Left ventricle myocardium inferior (tissue), 1 donor: ENCODE results near the gene MAP3K5. TPM values are rescaled to one million over a fixed set of nuclear protein-coding genes. Genes with fewer than 3 reads are reported as not detected.

ENCODE experiments used
- DNase-seq: peaks from one replicate; pipeline ENCODE4 v3.0.0-alpha.2; 2020
- H3K27ac ChIP-seq: fragments of 200-600 bp; replicated peaks from 2 replicates; pipeline ENCODE4 v1.8.0; 2021
- H3K27me3 ChIP-seq: fragments of 200-600 bp; 2 replicates; pipeline ENCODE4 v1.8.0; 2021; ENCODE audit warnings: low read depth
- H3K36me3 ChIP-seq: fragments of 200-600 bp; 2 replicates; pipeline ENCODE4 v1.8.0; 2021
- H3K4me1 ChIP-seq: fragments of 200-600 bp; 2 replicates; pipeline ENCODE4 v1.8.0; 2021
- H3K4me3 ChIP-seq: fragments of 200-600 bp; 2 replicates; pipeline ENCODE4 v1.8.0; 2021; ENCODE audit warnings: mild to moderate bottlenecking, moderate library complexity
- H3K9me3 ChIP-seq: fragments of 200-600 bp; replicated peaks from 2 replicates; pipeline ENCODE4 v1.8.0; 2021
- intact Hi-C: fragments of 100-400 bp; cut with micrococcal nuclease; formaldehyde crosslinking; loops from one replicate; pipeline ENCODE4 v1.11.0; 2022
- total RNA-seq: library from RNA; stranded (reverse); fragmentation: NEBNext Ultra II Directional; extraction: Animal tissue kit (Norgen Biotek cat#: 25700); gene quantifications from one replicate; pipeline ENCODE4 v1.2.1, GENCODE V29; 2021
- TF ChIP-seq, protein P1 (sequence below): fragments of 200-600 bp; IDR thresholded peaks from 2 replicates; pipeline ENCODE4 v1.8.0; 2021; ENCODE audit warnings: antibody characterized with exemption, mild to moderate bottlenecking, borderline replicate concordance
- donor health status: DM: no; HTN: yes; CAD: no; lungs with severe emphysema.

MAP3K5 gene
- total RNA-seq, 1 donor from 2014 or later: 44.1 TPM

DNA sequence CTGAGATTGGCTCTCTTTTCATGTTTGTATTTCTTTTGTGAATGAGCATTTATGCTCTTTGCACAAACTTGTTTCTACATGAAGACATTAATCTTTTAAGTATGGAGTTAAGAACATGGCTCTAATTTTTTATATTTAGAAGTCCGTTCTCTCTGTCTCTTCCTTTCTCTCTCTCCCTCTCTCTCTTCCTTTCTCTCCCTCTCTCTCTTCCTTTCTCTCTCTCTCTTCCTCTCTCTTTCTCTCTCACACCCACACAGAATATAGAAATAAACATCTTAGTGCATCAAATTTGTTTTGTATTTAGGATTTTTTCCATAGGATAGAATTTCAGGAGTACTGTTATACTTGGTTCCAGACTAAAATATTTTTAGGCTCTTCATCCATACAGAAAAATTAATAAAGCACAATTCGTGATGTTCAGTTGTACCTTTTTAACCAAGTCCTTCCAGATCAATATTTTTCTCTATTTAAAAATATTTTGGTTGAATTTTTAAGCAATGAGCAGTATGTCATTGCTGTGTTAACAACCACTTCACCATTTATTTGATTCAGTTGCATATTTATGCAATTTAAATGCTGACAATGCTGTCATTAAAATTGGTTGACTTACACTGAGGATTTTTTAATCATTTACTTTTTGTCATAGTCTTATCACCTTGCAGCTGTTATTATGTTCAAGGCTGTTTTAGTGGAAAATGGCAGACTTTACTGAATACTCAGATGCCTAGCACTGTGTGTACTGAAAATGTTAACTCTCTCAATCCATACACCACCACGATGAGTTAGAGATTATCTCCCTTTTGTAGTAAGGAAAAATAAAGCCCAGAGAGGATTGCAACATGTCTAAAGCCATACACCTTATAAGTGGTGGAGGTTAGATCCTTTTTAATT, 129.7 kb downstream of the MAP3K5 start:
- H3K4me3 ChIP-seq: no peak overlapping the region
- H3K9me3 ChIP-seq: no peaks in the 10 kb centered on the region
- no peaks in the 10 kb centered on the region for H3K4me1 ChIP-seq
- no peak overlapping the region for H3K27ac ChIP-seq
- peaks cover 18% of the 10 kb centered on the region for H3K36me3 ChIP-seq
- TF ChIP-seq, protein P1, sequence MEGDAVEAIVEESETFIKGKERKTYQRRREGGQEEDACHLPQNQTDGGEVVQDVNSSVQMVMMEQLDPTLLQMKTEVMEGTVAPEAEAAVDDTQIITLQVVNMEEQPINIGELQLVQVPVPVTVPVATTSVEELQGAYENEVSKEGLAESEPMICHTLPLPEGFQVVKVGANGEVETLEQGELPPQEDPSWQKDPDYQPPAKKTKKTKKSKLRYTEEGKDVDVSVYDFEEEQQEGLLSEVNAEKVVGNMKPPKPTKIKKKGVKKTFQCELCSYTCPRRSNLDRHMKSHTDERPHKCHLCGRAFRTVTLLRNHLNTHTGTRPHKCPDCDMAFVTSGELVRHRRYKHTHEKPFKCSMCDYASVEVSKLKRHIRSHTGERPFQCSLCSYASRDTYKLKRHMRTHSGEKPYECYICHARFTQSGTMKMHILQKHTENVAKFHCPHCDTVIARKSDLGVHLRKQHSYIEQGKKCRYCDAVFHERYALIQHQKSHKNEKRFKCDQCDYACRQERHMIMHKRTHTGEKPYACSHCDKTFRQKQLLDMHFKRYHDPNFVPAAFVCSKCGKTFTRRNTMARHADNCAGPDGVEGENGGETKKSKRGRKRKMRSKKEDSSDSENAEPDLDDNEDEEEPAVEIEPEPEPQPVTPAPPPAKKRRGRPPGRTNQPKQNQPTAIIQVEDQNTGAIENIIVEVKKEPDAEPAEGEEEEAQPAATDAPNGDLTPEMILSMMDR: no peak
- no peaks in the 10 kb centered on the region for H3K27me3 ChIP-seq
- intact Hi-C loops: no loop called here
- DNase-seq: no peak

DNA sequence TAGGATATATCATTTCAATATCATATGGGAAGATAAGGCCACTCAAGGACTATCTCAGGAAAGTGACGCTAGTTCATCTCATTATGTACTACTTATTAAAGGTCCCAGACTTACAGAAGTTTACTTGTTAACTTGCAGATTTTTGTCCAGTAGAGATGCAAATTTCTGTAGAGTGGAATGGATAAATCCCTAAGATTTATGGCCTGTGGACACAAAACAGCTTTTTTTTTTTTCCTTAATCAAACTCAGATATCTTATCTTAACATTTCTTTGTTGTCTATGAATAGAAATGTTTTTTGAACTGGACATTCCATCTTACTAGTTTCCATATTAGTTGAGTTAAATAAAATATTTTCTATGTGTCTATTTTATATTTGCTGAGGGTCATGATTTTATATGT, 131.6 kb downstream of the MAP3K5 start:
- no peak for DNase-seq
- Histone ChIP-seq H3K9me3 (no peaks in the 10 kb centered on the region), H3K27ac (no peak overlapping the region), H3K4me3 (no peak overlapping the region), H3K36me3 (peaks cover 26% of the 10 kb centered on the region), H3K27me3 (no peaks in the 10 kb centered on the region), H3K4me1 (no peaks in the 10 kb centered on the region)
- TF ChIP-seq, protein P1: no peak
- intact Hi-C loops: no loop called here

DNA sequence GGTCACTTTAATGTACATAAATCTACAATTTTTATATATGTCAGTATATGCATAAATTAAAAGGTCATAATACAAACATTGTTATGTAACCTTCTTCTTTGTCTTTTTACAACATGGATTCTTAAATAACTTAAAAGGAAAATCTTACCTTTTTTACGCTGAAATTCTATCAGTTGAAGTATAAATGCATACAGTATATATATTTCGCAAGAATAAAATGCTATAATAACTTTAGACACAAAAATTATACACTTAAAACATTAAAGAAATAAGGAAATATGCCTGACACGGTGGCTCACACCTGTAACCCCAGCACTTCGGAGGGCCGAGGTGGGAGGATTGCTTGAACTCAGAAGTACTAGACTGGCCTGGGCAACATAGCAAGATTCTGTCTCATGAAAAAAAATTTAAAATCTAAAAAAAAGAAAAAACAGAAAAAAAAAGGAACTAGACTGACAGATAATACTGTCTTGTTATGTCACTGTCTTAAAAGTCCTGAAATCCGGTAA, 132.2 kb downstream of the MAP3K5 start:
- no peak overlapping the region for H3K4me3 ChIP-seq
- TF ChIP-seq, protein P1: no peak
- H3K27ac ChIP-seq: no peak overlapping the region
- H3K4me1 ChIP-seq: no peaks in the 10 kb centered on the region
- no peaks in the 10 kb centered on the region for H3K27me3 ChIP-seq
- intact Hi-C loops: no loop called here
- no peak for DNase-seq
- peaks cover 20% of the 10 kb centered on the region for H3K36me3 ChIP-seq
- H3K9me3 ChIP-seq: no peaks in the 10 kb centered on the region

DNA sequence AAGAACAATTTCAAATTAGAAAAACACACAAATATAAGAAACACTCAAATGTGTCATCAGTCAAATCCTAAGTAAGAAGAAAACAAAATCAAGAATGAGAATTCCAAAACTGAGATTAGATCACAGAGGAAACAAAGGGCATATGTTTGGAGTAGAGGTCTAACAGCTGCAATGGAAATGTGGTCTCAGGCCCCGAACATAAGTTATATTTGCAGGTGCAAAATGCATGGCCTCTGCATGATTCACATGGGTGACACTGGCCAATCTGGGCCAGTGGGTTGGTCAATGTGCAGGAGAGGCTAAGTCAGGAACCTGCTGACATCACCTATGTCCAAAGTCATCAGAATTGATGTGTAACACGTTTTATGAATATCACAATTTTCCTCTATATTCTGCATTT, 133.6 kb downstream of the MAP3K5 start:
- Histone ChIP-seq H3K27me3 (no peaks in the 10 kb centered on the region), H3K27ac (no peak overlapping the region), H3K9me3 (no peaks in the 10 kb centered on the region), H3K4me3 (no peak overlapping the region), H3K36me3 (peaks cover 20% of the 10 kb centered on the region), H3K4me1 (no peaks in the 10 kb centered on the region)
- intact Hi-C loops: no loop called here
- TF ChIP-seq, protein P1: no peak
- no peak for DNase-seq

DNA sequence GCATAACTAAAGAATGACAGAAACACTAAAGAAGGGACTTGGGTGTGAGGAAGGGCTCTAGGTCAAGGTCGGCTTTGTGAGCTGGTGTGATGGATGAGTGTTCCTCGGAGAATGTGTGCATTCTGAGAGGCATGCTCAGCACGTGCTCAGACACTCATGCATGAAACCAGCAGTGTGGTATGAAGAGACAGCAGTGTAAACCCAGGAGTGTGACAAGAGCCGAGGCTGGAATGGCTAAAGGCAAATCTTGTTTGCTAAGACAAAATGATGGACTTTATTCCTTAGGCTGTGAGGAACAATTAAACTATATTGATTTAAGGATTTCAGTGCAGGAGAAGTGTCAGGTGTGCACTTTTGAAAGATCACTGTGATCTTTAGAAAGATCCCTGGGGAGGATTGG, 134.6 kb downstream of the MAP3K5 start:
- H3K4me3 ChIP-seq: no peak overlapping the region
- H3K9me3 ChIP-seq: no peaks in the 10 kb centered on the region
- no peaks in the 10 kb centered on the region for H3K27me3 ChIP-seq
- no peak for DNase-seq
- no peak overlapping the region for H3K27ac ChIP-seq
- no peaks in the 10 kb centered on the region for H3K4me1 ChIP-seq
- TF ChIP-seq, protein P1: no peak
- H3K36me3 ChIP-seq: peaks cover 20% of the 10 kb centered on the region
- intact Hi-C loops: no loop called here
